Hematopoietic multipotent progenitor cell (in vitro differentiated cells): Measurements from ENCODE around the gene SWAP70. TPM values are rescaled to one million over a fixed set of nuclear protein-coding genes. Genes with fewer than 3 reads are reported as not detected.
"Not testable (repeated sequence)": the region's sequence is repeated elsewhere in the genome, so short reads cannot be mapped to it uniquely, and the experiment has no call there.

Source experiments
- DNase-seq, 3 donors: peaks; one replicate each; pipeline ENCODE4 v3.0.0-alpha.2; 2011 to 2015; ENCODE audit warnings: low read depth in 2 of 3, low spot score in 2 of 3
- total RNA-seq: library from RNA; depleted of rRNA; stranded (reverse); fragments of >200 nt; gene quantifications from one replicate; pipeline ENCODE4 v1.2.3, GENCODE V29; 2012

SWAP70 gene
- total RNA-seq, 1 donor, result 16.2 TPM

- DNase-seq, result no peak
Observed at GRCh38 chr11:9689721-9690120, 25.8 kb downstream of the SWAP70 start.

GRCh38 chr11:9691865-9692264 lies 28.0 kb downstream of the SWAP70 start:
- DNase-seq, result no peak

- no peak for DNase-seq
Observed at GRCh38 chr11:9692691-9693090, 28.8 kb downstream of the SWAP70 start.

- DNase-seq, result no peak
Observed at GRCh38 chr11:9693801-9694553, 30.1 kb downstream of the SWAP70 start.

- DNase-seq, result not testable (repeated sequence)
Observed at GRCh38 chr11:9695228-9695627, 31.4 kb downstream of the SWAP70 start.

- no peak for DNase-seq
Observed at GRCh38 chr11:9697766-9698165, 33.9 kb downstream of the SWAP70 start.

- DNase-seq, result no peak
Observed at GRCh38 chr11:9700105-9700801, 36.4 kb downstream of the SWAP70 start.

- no peak for DNase-seq
Observed at GRCh38 chr11:9701799-9702198, 37.9 kb downstream of the SWAP70 start.

- peak in 1 of 3 donors; percentile 45 for DNase-seq
Observed at GRCh38 chr11:9703280-9703679, 39.4 kb downstream of the SWAP70 start.

GRCh38 chr11:9704037-9704436 lies 40.2 kb downstream of the SWAP70 start:
- DNase-seq, result no peak

GRCh38 chr11:9704620-9705019 lies 40.7 kb downstream of the SWAP70 start:
- no peak for DNase-seq

- not testable (repeated sequence) for DNase-seq
Observed at GRCh38 chr11:9705361-9705760, 41.5 kb downstream of the SWAP70 start.

GRCh38 chr11:9708544-9708943 lies 44.7 kb downstream of the SWAP70 start:
- peak in 2 of 3 donors; percentile 75 for DNase-seq

- DNase-seq, result no peak
Observed at GRCh38 chr11:9710223-9710622, 46.3 kb downstream of the SWAP70 start.

GRCh38 chr11:9710852-9711251 lies 47.0 kb downstream of the SWAP70 start:
- DNase-seq, result no peak

GRCh38 chr11:9711454-9712307 lies 47.8 kb downstream of the SWAP70 start:
- no peak for DNase-seq

GRCh38 chr11:9714272-9714940 lies 50.5 kb downstream of the SWAP70 start:
- no peak for DNase-seq

- peak in 2 of 3 donors; percentile 89 to 94 for DNase-seq
Observed at GRCh38 chr11:9716275-9717039, 52.6 kb downstream of the SWAP70 start.

- no peak for DNase-seq
Observed at GRCh38 chr11:9717040-9717357, 53.1 kb downstream of the SWAP70 start.

- no peak for DNase-seq
Observed at GRCh38 chr11:9717719-9718118, 53.8 kb downstream of the SWAP70 start.
